T-helper 17 cell (primary cell): ENCODE data around the gene CLCN1. TPM values are rescaled to one million over a fixed set of nuclear protein-coding genes. Genes with fewer than 3 reads are reported as not detected.

Source experiments
- ATAC-seq: fragments of 150-1000 bp; cut with Tn5 transposase; 2 replicates; pipeline ENCODE4 v1.10.0; 2021; ENCODE audit warnings: mild to moderate bottlenecking, moderate library complexity
- DNase-seq, 3 donors: peaks; one replicate each; pipeline versions ENCODE4 v3.0.0 to v3.0.0-alpha.2; 2020 to 2021
- H3K9me3 ChIP-seq: one replicate; pipeline ENCODE4 v1.7.0; 2013; ENCODE audit warnings: low read length, mild to moderate bottlenecking; ENCODE audit not compliant: control insufficient read depth, poor library complexity, severe bottlenecking
- H3K27ac Mint-ChIP-seq: one replicate; pipeline ENCODE4 v1.8.0; 2022; ENCODE audit warnings: mild to moderate bottlenecking, moderate library complexity, mixed read lengths
- H3K27me3 Mint-ChIP-seq: one replicate; pipeline ENCODE4 v1.8.0; 2022; ENCODE audit warnings: mixed read lengths
- H3K36me3 Mint-ChIP-seq: one replicate; pipeline ENCODE4 v1.8.0; 2022; ENCODE audit warnings: low read depth, mixed read lengths
- H3K4me1 Mint-ChIP-seq: one replicate; pipeline ENCODE4 v1.8.0; 2022; ENCODE audit warnings: mild to moderate bottlenecking, mixed read lengths
- H3K4me3 Mint-ChIP-seq: one replicate; pipeline ENCODE4 v1.8.0; 2022; ENCODE audit warnings: mild to moderate bottlenecking, moderate library complexity, mixed read lengths
- total RNA-seq, 4 donors: library from RNA in 2 of 4; stranded (reverse) in 2 of 4; gene quantifications; one replicate each; pipeline ENCODE4 v1.2.3 and lab custom pipeline; 2022 to 2026

Gene CLCN1
- total RNA-seq, 2 donors from 2014 or later, result not detected

DNA sequence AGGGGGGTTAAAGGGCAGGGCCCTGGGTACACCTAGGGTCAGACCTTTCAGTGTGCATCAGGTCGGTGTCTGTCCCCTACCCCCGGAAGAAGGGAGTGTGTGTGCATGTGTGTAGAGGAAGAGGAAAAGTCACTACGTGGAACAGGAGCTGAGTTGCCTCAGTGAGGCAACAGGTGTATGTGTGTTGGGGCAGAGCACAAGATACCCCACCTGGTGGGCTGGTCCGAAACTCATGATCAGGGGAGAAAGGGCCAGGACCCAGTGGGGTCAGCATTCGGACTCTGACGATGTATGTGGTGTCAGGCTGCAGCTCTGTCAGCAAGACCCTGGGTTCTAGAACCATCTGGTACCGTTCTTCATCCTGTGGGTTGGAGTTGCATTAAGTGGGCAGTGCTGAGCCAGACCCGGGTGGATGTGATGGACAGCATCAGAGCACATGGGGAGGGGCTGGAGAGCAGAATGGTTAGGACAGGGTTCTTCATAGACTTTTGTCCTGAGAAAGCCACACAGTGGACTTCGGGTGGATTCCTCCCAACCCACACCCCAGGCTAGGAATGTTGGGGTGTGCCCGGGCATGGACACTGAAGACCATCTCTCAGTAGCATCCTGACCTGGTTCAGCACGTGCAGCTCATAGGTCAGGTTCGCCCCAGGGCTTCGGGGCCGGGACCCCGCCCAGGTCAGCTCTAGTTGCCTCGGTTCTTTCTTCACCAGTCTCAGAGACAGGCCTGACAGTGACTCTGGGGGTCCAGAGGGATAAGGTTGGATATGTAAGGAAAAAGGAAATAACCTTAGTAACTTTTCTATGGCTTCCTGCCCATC is 82.0 kb downstream of the CLCN1 start:
- no peak overlapping the region for H3K27ac Mint-ChIP-seq
- H3K27me3 Mint-ChIP-seq, result no peaks in the 10 kb centered on the region
- peaks cover 19% of the 10 kb centered on the region for H3K4me1 Mint-ChIP-seq
- no peak for ATAC-seq
- H3K4me3 Mint-ChIP-seq, result no peak overlapping the region
- peaks cover 12% of the 10 kb centered on the region for H3K36me3 Mint-ChIP-seq
- no peak for DNase-seq
- H3K9me3 ChIP-seq, result no peaks in the 10 kb centered on the region

DNA sequence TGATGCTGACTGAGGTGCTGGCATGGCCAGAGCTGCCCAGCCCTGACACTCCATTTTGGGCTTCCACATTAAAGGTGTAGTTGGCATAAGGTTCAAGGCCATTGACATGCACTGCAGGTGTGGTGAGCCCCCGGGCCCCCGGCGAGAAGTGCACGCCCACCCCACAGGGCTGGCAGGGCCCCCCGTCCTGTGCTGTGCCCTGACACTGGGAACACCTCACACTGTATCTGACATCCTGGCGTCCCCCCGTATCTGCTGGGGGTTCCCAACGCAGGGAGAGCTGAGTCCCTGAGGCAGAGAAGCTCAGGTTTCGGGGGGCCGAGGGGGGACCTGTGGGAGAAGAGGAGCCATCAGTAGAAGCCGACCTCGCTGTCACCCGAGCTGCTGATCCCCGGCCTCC is 82.7 kb downstream of the CLCN1 start:
- H3K4me3 Mint-ChIP-seq, result no peak overlapping the region
- peaks cover 12% of the 10 kb centered on the region for H3K36me3 Mint-ChIP-seq
- H3K27me3 Mint-ChIP-seq, result no peaks in the 10 kb centered on the region
- ATAC-seq, result no peak
- H3K4me1 Mint-ChIP-seq, result peaks cover 18% of the 10 kb centered on the region
- no peak overlapping the region for H3K27ac Mint-ChIP-seq
- no peak for DNase-seq
- H3K9me3 ChIP-seq, result no peaks in the 10 kb centered on the region

DNA sequence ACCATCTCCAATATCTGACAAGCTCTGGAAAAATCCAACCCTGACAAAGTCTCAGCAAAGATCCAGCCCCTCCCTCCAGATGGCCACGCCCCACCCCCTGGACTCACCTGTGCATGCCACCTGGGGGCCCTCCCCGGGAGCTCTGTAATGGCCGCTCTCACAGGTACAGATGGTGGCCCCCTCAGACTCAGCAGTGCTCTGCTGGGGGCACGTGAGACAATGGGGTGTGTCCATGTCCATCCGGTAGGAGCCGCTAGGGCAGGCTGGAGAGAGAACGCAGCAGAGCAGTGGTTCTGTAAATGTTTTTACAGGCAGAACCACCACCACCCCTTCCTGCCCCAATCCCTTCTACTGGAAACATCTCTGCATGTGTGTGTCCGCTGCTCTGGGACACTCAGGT is 83.2 kb downstream of the CLCN1 start:
- H3K9me3 ChIP-seq, result no peaks in the 10 kb centered on the region
- ATAC-seq (no peak), DNase-seq (no peak)
- peaks cover 16% of the 10 kb centered on the region for H3K4me1 Mint-ChIP-seq
- H3K27me3 Mint-ChIP-seq, result no peaks in the 10 kb centered on the region
- no peak overlapping the region for H3K27ac Mint-ChIP-seq
- no peak overlapping the region for H3K4me3 Mint-ChIP-seq
- peaks cover 12% of the 10 kb centered on the region for H3K36me3 Mint-ChIP-seq

GRCh38 chr7:143399642-143400041 is 83.7 kb downstream of the CLCN1 start:
- Mint-ChIP-seq H3K27me3 (no peaks in the 10 kb centered on the region), H3K4me1 (peaks cover 18% of the 10 kb centered on the region), H3K4me3 (no peak overlapping the region), H3K27ac (no peak overlapping the region), H3K36me3 (peaks cover 12% of the 10 kb centered on the region)
- ATAC-seq, result no peak
- no peak for DNase-seq
- no peaks in the 10 kb centered on the region for H3K9me3 ChIP-seq

- no peak for ATAC-seq
- H3K36me3 Mint-ChIP-seq, result peaks cover 8% of the 10 kb centered on the region
- no peak for DNase-seq
- H3K4me3 Mint-ChIP-seq, result no peak overlapping the region
- peaks cover 23% of the 10 kb centered on the region for H3K4me1 Mint-ChIP-seq
- no peak overlapping the region for H3K27ac Mint-ChIP-seq
- no peaks in the 10 kb centered on the region for H3K27me3 Mint-ChIP-seq
- no peaks in the 10 kb centered on the region for H3K9me3 ChIP-seq
Measured at GRCh38 chr7:143401265-143401664, 85.4 kb downstream of the CLCN1 start.

Other genes starting within 250 kb of the CLCN1 start
- not detected for gene PIP, start 184.0 kb upstream of the CLCN1 start, total RNA-seq
- not detected for gene TAS2R39, start 132.7 kb upstream of the CLCN1 start, total RNA-seq
- gene TAS2R40, start 94.1 kb upstream of the CLCN1 start, total RNA-seq, result not detected
- gene GSTK1, start 52.7 kb upstream of the CLCN1 start, total RNA-seq, result 100 to 1,000 TPM; 428 to 433 TPM
- under 1 TPM; 0.77 to 0.86 TPM for gene TMEM139, start 31.2 kb upstream of the CLCN1 start, total RNA-seq
- gene CASP2, start 27.8 kb upstream of the CLCN1 start, total RNA-seq, result 10 to 100 TPM; 49.3 to 52.5 TPM
- gene FAM131B, start 46.6 kb downstream of the CLCN1 start, total RNA-seq, result under 1 TPM; 0.23 to 0.42 TPM
- 100 to 1,000 TPM; 151 to 165 TPM for gene ZYX, start 65.2 kb downstream of the CLCN1 start, total RNA-seq
- gene EPHA1, start 92.7 kb downstream of the CLCN1 start, total RNA-seq, result 10 to 100 TPM in 1 of 2 donors, 1 to 10 TPM in 1; 9.4 to 19.7 TPM
- gene TAS2R60, start 127.3 kb downstream of the CLCN1 start, total RNA-seq, result under 1 TPM; 0.60 to 0.80 TPM
- under 1 TPM; 0.52 to 0.99 TPM for gene TAS2R41, start 161.8 kb downstream of the CLCN1 start, total RNA-seq